K562 (cell line): ENCODE measurements around the gene RNU1-2.

Experiments used
- BMI1 ChIP-seq: fragments of 150-350 bp; IDR thresholded peaks from 2 replicates; pipeline ENCODE4 v1.6.1; 2014; ENCODE audit warnings: low read length
- ELF4 ChIP-seq: fragments of 450-650 bp; formaldehyde crosslinking; IDR thresholded peaks from 2 replicates; pipeline ENCODE4 v1.4.0; 2022; ENCODE audit warnings: missing genetic modification characterization
- FOXJ3 ChIP-seq: sonication (generic); formaldehyde crosslinking; IDR thresholded peaks from 2 replicates; pipeline ENCODE4 v1.4.0; 2020; ENCODE audit warnings: mild to moderate bottlenecking, missing genetic modification reagents
- NR2C1 ChIP-seq, 2 experiments: fragments of 450-650 bp; IDR thresholded peaks; 2 replicates each; pipeline ENCODE4 v1.6.1; 2017; ENCODE audit warnings: mild to moderate bottlenecking in 2 of 2, antibody characterized with exemption in 1 of 2, inconsistent platforms in 1 of 2, missing compliant biosample characterization in 1 of 2, missing genetic modification characterization in 1 of 2
- PHB2 ChIP-seq: fragments of 450-650 bp; IDR thresholded peaks from 2 replicates; pipeline ENCODE4 v1.6.1; 2017; ENCODE audit warnings: low read depth
- SMAD3 ChIP-seq: fragments of 450-650 bp; formaldehyde crosslinking; conservative IDR thresholded peaks from 2 replicates; pipeline ENCODE4 v1.4.0; 2020; ENCODE audit warnings: mild to moderate bottlenecking
- TF ChIP-seq, protein P1 (sequence below): sonication (generic); formaldehyde crosslinking; IDR thresholded peaks from 2 replicates; pipeline ENCODE4 v1.8.1; 2023; ENCODE audit warnings: mild to moderate bottlenecking, missing genetic modification reagents

DNA sequence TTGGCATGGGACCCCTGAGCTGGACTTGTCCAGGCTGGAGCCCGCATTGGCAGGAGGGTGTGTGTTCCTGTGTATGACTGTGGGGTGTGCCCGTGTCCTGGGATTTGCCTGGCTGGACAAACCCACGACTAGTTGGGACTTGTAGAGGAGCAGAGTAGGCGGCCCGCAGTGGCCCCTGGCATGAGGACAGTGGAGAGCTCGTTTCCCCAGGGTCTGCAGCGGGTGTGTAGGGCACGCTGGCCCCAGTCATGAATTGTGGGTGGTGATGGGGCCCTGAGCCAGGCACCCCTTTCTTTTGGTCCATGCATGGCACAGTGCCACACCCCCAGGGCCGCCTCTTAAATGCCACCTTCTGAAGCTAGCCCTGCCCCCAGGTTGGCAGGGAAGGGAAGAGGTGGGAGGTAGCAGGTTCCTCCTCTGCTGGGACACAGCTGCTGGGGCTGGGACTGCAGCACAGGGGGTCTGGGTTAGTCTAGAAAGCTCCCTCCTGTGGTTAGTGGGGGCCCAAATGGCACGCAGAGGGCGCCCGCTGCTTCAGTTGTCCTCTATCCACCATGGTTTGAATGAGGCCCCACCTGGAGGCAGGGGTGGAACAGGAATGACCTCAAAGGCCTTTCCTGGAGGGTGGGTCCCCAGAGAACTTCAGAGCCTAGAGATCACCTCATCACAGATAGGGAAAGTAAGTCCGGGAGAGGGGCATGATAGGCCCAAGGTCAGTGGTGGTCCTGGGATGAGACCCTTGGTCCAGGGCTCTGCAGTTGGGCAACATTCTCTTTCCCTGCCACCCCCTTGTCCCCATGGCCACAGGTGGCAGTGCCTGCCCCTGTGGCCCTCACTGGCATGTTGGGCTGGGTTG is 30.1 kb downstream of the RNU1-2 start:
- no peak for TF ChIP-seq PHB2
- TF ChIP-seq BMI1: no peak
- TF ChIP-seq, protein P1, sequence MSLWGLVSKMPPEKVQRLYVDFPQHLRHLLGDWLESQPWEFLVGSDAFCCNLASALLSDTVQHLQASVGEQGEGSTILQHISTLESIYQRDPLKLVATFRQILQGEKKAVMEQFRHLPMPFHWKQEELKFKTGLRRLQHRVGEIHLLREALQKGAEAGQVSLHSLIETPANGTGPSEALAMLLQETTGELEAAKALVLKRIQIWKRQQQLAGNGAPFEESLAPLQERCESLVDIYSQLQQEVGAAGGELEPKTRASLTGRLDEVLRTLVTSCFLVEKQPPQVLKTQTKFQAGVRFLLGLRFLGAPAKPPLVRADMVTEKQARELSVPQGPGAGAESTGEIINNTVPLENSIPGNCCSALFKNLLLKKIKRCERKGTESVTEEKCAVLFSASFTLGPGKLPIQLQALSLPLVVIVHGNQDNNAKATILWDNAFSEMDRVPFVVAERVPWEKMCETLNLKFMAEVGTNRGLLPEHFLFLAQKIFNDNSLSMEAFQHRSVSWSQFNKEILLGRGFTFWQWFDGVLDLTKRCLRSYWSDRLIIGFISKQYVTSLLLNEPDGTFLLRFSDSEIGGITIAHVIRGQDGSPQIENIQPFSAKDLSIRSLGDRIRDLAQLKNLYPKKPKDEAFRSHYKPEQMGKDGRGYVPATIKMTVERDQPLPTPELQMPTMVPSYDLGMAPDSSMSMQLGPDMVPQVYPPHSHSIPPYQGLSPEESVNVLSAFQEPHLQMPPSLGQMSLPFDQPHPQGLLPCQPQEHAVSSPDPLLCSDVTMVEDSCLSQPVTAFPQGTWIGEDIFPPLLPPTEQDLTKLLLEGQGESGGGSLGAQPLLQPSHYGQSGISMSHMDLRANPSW: no peak
- TF ChIP-seq NR2C1 (IDR thresholded peaks at IDR 0.05): no peak
- no peak for TF ChIP-seq NR2C1 (tag; IDR thresholded peaks at IDR 0.05)
- no peak for TF ChIP-seq ELF4 (CRISPR knock-in tag)
- no peak for TF ChIP-seq SMAD3 (CRISPR knock-in tag)
- no peak for TF ChIP-seq FOXJ3 (CRISPR knock-in tag)
